ENCODE results near the gene CDHR2.

DNA sequence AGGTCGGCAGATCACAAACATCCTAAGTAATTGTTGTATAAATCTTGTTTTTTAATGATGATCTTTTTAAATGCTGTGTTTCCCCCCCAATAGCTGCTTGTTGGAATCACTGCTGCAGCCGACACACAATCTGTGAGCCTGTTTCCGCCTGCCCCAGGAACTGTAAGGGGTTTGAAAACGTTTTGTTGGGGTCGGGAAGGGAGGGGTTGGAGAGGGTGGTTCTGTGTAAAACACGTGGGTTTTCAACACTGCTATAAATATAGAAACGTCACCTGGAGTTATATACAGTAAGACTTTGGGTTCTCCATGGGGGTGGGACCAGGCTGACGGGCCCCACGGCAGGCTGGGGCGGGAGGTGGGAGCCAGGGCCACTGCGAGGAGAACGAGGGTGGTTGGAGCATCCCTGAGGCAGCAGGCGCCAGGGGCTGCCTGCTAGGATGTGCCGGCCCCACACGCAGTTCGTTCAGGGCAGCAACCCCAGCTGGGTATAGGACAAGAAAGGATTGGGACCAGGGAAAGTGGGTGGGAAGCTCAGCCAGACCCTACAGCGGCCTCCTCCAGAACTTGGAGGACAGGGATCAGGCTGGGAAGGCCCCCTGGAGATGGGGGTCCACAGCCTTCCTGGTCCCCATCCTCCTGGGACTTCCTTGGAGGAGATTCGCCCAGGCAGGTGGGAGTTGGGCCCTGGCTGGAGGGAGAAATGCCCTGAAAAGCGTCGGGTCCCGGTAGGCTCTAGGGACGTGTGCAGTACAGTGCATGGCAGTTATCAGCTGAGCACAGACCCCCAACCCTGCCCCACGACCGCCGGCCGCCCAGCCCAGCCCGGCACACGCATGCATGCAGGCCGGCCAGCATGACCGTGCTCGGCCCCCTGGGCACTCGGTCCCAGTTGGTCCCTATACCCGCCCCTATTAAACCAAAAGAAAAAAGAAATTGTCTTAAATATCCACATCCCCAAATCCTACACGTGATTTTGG is 21.6 kb upstream of the CDHR2 start:
- TF ChIP-seq TAF1 (IDR thresholded peaks at IDR 0.05; ENCODE audit: borderline replicate concordance, low read depth, low read length) (no peak), POLR2AphosphoS5 (IDR thresholded peaks at IDR 0.05; ENCODE audit: low read depth, low read length) (no peak), POLR2A (IDR thresholded peaks at IDR 0.05; ENCODE audit: low read depth, low read length) (no peak)
